IPS DF 19.7 (cell line): ENCODE measurements around the gene RTL1.
A peak's percentile ranks its signal among the peaks of the same experiment; 100 is the strongest.

Source experiments
- DNase-seq: peaks from one replicate; pipeline ENCODE4 v3.0.0-alpha.2; 2013; ENCODE audit warnings: low read depth, low spot score

The RTL1 gene

DNA sequence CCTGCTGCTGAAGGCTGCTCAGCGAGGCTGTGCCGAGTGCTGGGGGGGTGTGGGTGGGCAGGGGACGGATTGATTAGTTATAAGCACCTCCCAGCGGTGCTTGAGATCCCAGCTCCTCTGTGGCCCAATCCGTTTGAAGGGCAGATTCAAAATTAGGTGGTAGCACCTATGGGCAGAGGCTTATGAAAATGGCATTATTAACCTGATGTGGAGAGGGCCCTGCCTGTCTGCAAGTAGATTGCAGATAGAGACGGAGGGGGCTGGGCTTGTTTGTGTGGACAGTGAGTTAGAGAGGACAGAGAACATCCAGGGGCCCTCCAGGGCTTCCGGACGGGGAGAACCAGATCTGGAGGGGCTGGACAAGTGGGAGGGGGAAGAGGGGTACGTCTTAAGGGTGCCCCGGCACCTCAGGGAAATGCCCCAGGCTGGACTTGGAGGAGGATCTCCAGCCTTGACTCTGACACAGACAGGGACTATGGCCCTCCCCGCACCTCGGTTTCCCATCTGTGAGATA, at the start of gene RTL1:
Gene RTL1 (minus strand): TSS at position 51 of the 514 bp plus-strand sequence. CDS start 18,934 bp downstream, outside the sequence.
- no peak for DNase-seq

DNA sequence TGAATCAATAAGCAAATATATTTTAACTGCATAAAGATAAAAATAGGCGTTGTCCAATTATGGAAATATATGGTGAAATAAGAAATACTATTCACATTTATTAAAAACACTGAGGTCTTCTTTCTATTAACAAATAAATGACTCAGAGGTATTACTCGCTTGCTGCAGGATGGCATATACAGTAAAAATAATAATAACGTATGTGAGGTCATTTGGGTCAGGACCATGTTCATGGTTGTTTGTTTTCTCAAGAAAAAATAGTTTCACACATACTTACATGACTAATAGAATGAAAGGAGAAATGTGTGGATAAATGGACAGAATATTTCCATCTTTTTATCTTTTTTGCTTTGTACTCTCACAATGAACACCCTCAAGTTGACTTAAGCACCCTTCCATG, 46.5 kb upstream of the RTL1 start:
- no peak for DNase-seq

GRCh38 chr14:100944052-100944451, 40.5 kb upstream of the RTL1 start:
- no peak for DNase-seq

- no peak for DNase-seq
Measured at GRCh38 chr14:100930270-100930669, 26.7 kb upstream of the RTL1 start.

GRCh38 chr14:100915560-100915959, 12.0 kb upstream of the RTL1 start:
- DNase-seq, result no peak

GRCh38 chr14:100914597-100915021, 11.1 kb upstream of the RTL1 start:
- no peak for DNase-seq

- no peak for DNase-seq
Measured at GRCh38 chr14:100911665-100912316, 8.3 kb upstream of the RTL1 start.

DNA sequence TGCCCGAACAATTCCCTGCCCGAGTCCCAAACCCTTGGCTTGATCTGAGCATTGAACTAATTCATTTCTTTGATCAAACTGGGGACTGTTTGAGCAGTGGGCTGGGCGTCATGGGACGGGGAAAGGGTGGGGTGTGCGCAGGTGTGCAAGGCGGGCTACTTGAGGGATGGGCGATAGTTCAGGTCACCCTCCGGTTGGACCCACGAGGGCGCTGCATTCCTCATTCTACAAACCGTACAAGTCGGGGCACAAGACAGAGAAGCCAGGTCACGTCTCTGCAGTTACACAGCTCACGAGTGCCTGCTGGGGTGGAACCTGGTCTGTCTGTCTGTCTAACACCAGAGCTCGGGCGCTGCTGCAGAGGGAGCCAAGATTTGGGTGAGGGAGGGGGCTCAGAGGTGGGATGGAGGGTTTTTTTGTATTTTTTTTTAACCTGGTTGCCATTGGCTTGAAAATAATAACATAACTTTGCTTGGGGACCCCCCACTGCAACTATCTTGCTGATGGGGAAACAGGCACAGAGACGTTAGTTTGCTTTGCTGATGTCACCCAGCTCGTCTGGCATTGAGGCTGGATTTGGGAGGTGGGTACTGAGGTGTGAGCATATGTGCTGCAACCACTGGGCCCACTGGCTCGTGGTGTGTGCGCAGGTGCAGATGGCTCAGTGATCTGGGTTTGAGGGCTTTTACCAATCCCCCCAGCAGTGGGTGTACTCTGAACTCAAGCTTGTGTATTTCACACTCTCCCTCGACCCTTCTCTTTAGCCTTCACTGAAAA, 7.6 kb upstream of the RTL1 start:
- DNase-seq, result no peak

DNA sequence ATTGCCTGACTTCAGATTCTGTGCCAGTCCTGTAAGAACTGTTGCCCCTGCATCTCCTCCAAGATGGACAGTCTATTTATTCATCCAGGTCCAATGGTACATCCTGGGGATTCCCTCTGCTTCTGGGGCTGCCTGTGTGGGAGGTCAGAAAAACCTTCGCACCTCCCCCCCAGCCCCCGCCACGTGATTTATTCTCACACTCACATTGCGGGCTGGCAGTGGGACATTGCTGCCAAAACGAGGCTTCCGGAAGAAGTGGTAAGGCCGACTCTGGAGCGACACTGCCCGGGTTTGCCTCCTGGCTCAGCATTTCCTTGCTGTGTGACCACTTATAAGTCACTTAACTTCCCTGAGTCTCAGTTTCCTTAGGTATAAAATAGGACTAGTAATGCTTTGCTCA, 5.9 kb upstream of the RTL1 start:
- no peak for DNase-seq

DNA sequence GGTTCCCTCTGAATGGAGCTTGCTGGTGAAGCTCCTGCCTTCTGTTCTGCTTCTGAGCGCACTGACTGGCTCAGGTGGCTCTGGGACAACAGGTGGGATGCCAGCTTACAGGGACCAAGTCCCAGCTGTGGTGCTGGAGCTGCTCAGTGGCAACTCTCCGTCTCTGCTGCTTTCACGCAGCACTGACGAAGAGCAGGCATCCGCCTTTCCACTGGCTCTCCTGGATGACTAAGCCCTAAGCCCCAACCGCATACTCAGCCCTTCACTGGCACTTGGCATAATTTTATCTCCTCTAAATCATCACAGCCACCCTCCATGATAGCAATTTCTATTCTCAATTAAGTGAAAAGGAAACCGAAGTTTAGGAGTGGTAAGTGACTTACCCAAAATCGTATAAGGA, 3.7 kb upstream of the RTL1 start:
- no peak for DNase-seq

DNA sequence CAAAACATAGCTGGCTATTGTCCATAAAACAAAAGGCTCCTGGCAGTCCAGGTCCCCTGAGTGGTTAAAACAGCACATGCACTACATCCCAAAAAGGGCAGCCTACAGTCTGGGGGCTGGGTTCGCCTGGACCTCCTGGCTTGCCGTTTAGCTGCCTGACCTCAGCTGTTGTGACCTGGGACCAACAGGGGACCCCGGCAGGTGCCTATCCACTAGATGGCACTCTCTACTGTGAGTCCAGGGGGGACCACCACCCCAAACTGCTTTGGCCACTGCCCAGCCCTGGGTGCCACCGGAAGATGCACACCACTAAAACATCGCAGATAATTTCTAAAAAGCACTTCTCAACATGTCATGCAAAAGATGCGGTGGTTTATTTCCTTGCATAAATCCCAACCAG, 2.9 kb upstream of the RTL1 start:
- no peak for DNase-seq

- DNase-seq, result no peak
Measured at GRCh38 chr14:100905166-100905565, 1.6 kb upstream of the RTL1 start.

GRCh38 chr14:100904307-100905087, 975 bp upstream of the RTL1 start:
- DNase-seq, result no peak

- no peak for DNase-seq
Measured at GRCh38 chr14:100903134-100903468, 421 bp downstream of the RTL1 start.

GRCh38 chr14:100902295-100903133, 1.0 kb downstream of the RTL1 start:
- DNase-seq, result no peak

DNA sequence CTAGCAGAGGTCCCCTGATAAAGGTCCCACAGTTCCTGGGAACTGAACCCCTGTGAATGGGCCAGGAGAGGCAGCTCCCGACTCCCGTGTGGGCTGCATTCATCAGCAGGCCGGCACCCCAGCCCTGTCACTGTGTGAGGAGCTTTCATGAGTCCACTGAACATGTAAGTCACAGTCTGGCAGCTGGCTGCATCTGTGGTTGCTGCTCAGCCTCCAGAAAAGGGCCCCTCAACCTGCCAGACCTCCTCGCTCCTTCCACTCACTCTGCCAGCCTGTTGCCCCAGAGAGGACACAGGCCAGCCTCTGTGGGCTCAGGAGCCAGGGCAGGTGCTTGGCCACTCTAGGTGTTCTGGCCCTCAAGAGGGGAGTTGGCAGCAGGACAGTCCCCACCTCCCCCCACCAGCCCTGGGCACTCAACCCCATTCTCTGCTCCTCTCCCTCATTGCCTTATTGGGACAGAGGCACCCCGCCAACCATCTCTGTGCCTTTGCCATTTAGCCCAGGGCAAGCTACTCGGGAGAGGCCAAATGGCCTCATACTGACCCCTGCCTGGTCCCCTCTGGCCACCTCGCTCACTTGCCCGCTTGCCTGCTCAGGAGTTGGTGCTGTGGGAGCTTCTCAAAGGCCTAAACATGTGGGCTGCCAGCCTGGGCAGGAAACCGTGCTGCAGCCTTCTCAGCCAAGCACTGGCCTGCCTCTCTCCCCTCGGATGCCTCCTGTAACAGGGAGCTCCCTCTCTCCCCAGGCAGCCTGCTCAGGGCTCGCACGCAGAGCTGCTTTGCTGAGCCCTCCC, 1.9 kb downstream of the RTL1 start:
- no peak for DNase-seq

DNA sequence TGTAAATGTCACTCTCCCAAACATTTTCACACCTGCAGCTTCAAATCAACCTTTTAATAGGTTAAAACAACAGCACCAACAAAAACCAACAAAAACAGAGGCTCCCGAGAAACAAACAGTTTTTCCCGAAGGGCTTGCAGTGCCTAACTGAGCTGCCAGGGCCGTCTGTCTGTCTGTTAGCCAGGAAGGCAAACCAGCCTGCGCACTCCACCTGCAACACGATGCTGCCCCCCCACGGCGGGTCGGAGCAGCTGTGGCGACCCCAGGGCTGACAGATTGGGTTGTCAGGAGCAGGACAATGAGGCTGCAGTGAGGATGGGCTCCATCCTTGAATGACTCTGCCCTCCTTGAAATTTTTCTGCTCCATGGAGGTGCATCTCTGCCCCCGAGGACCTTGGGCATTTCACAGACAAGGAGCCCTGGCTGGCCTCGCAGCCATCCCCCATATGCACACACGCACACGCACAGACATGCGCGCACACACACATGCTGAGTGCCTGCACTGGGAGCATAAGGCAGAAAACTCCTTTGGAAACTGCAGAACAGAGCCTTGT, 2.6 kb downstream of the RTL1 start:
- peak; percentile 42 for DNase-seq

DNA sequence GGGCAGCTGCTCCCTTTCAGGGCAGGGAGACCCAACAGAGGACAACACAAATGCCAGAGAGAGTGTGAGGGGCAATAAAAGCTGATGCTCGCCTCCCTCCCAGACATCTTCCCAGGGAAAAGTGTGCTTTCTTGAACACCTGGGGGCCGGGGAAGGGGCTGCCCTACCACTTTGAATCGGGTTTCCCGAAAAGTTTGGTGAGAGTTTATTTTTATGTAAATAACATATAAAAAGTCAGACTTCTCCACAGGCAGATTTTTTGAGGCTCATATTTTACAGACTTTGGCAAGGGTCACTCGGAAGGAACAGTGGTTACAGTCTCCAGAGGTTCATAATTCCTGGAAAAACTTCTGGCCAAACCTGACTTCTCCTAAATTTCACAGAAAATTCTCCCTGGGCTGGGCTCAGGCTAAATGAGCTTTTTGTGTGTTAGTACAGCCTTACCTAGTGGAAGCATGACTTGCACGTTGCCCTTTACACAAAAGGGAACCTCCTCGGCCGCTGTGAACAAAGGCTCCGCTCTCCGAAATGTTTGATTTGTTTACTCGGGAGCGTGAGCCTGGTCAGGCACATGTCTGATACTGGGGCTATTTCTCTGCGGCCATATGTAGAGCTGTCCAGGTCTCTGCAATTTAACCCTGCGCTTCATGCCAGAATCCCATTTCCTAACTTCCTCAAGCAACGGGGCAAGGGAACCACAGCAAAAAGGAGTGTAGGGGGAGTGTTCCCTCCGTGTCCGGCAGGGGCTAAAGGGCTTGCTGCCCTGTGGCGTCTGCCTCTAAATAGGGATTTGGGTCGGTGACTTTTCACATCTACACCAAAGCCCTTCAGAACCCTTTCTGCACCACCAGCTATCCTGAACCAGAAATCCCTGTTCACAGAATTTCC, 3.4 kb downstream of the RTL1 start:
- DNase-seq, result no peak
